ENCODE data around the gene HECW1.
"Not testable (repeated sequence)": the region's sequence is repeated elsewhere in the genome, so short reads cannot be mapped to it uniquely, and the experiment has no call there.

Gene HECW1

GRCh38 chr7:43135129-43135528 is 22.7 kb downstream of the HECW1 start:
- TF ChIP-seq CTCF (conservative IDR thresholded peaks at IDR 0.05; ENCODE audit: control insufficient read depth, insufficient read depth, low read depth, low read length): no peak
- DNase-seq (ENCODE audit: low read depth): no peak
- H3K4me3 ChIP-seq (ENCODE audit: control insufficient read depth, low read depth, low read length): no peak overlapping the region

GRCh38 chr7:43136064-43136463 is 23.6 kb downstream of the HECW1 start:
- no peak overlapping the region for H3K4me3 ChIP-seq (ENCODE audit: control insufficient read depth, low read depth, low read length)
- TF ChIP-seq CTCF (conservative IDR thresholded peaks at IDR 0.05; ENCODE audit: control insufficient read depth, insufficient read depth, low read depth, low read length): no peak
- no peak for DNase-seq (ENCODE audit: low read depth)

GRCh38 chr7:43137121-43137744 is 24.8 kb downstream of the HECW1 start:
- not testable (repeated sequence) for H3K4me3 ChIP-seq (ENCODE audit: control insufficient read depth, low read depth, low read length); DNase-seq (ENCODE audit: low read depth)

- no peak for TF ChIP-seq CTCF (conservative IDR thresholded peaks at IDR 0.05; ENCODE audit: control insufficient read depth, insufficient read depth, low read depth, low read length)
- DNase-seq (ENCODE audit: low read depth): no peak
- H3K4me3 ChIP-seq (ENCODE audit: control insufficient read depth, low read depth, low read length): no peak overlapping the region
Measured at GRCh38 chr7:43137811-43138210, 25.4 kb downstream of the HECW1 start.

- no peak for TF ChIP-seq CTCF (conservative IDR thresholded peaks at IDR 0.05; ENCODE audit: control insufficient read depth, insufficient read depth, low read depth, low read length)
- H3K4me3 ChIP-seq (ENCODE audit: control insufficient read depth, low read depth, low read length): no peak overlapping the region
- DNase-seq (ENCODE audit: low read depth): no peak
Measured at GRCh38 chr7:43138710-43139109, 26.3 kb downstream of the HECW1 start.

- TF ChIP-seq CTCF (conservative IDR thresholded peaks at IDR 0.05; ENCODE audit: control insufficient read depth, insufficient read depth, low read depth, low read length): no peak
- peak; percentile 70 for DNase-seq (ENCODE audit: low read depth)
- no peak overlapping the region for H3K4me3 ChIP-seq (ENCODE audit: control insufficient read depth, low read depth, low read length)
Measured at GRCh38 chr7:43139137-43139536, 26.7 kb downstream of the HECW1 start.

DNA sequence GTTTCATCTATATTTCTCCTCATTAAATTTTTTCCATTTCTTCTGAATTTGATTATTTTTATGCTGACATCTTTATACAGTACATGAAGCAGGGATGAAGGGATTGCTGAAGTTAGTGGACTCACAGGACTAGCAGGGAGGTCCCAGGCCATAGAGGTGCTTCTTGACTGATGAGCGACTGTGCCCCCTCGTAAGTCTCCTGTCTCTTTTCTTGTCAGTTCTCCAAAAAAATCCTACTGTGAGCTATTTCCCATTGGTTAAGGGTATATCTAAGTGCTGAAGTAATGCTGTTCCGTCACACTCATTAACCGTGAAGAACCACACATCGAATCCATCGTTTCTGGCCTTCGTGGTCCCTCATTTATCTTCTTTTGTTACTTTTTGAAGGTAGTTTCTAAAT is 27.7 kb downstream of the HECW1 start:
- no peak for TF ChIP-seq CTCF (conservative IDR thresholded peaks at IDR 0.05; ENCODE audit: control insufficient read depth, insufficient read depth, low read depth, low read length)
- no peak overlapping the region for H3K4me3 ChIP-seq (ENCODE audit: control insufficient read depth, low read depth, low read length)
- no peak for DNase-seq (ENCODE audit: low read depth)

Measured in fibroblast of mammary gland (primary cell).